Lower leg skin (tissue), 4 donors: ENCODE data around the gene CELA3B. TPM values are rescaled to one million over a fixed set of nuclear protein-coding genes. Genes with fewer than 3 reads are reported as not detected.

ENCODE experiments used
- DNase-seq, 2 donors: peaks; one replicate each; pipeline ENCODE4 v3.0.0-alpha.2; 2019; ENCODE audit warnings: low spot score in 2 of 2
- H3K4me3 ChIP-seq: fragments of 200-600 bp; sonication (generic); 2 replicates; pipeline ENCODE4 v1.5.1; 2017; ENCODE audit warnings: mild to moderate bottlenecking, low read depth; ENCODE audit not compliant: poor library complexity, severe bottlenecking
- POLR2A ChIP-seq, 2 donors: fragments of 450-650 bp; IDR thresholded peaks; one replicate each; pipeline ENCODE4 v1.6.1; 2016 to 2017; ENCODE audit warnings: antibody characterized with exemption in 2 of 2, mild to moderate bottlenecking in 1 of 2, moderate library complexity in 1 of 2
- WGBS, 2 donors: methylation state at CpG; one replicate each; pipeline ENCODE4 v1.1.5; 2018; 5-methylcytosine and 5-hydroxymethylcytosine counted together
- intact Hi-C: fragments of 100-400 bp; cut with DNase I; formaldehyde crosslinking; loops from one replicate; pipeline ENCODE4 v1.15.0; 2023; ENCODE audit warnings: low total_unique reads
- total RNA-seq, 4 donors: library from RNA; depleted of rRNA; stranded (reverse); fragments of >200 nt; gene quantifications; one replicate each; pipeline ENCODE4 v1.1.0, GENCODE V29; 2016
- TF ChIP-seq, protein P1 (sequence below), 3 donors: fragments of 450-650 bp; IDR thresholded peaks; one replicate each; pipeline ENCODE4 v1.5.1; 2016; ENCODE audit warnings: antibody characterized with exemption in 3 of 3, mild to moderate bottlenecking in 3 of 3, moderate library complexity in 2 of 3

The CELA3B gene
- total RNA-seq, 4 donors from 2014 or later, result not detected

DNA sequence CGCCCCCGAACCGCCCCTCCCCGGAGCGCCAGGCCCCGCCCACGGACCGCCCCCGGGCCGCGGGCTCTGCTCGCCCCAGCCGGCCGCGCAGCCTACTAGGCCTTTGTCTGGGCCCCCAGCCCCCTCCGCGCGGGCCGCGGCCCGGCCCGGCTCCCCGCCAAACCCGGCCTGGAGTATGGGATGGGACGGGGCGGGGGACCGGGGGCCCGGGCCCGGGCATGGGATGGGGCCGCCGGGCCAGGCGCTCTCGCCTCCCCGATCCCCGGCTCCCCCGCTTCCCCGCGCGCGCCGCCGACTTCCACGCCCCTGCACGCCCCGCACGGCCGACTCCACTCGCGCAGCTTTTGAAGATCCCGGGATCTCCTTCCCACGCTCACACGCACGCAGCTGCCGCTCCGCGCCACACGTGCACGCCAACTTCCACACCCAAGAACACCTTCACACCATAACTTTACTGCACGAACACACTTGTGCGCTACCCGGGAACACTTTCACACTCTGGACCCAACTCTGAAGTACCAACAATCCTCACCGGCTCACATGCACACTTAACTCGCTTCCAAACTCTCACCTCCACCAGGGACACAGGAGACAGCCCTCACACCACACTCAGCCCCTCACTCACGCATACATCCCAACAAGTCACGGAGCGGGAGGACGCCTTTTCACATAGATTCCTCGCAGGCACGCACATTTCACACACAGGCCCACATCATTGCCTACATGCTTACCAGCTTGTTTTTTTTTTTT is 39.3 kb upstream of the CELA3B start:
- peak; percentile 75 to 95 for DNase-seq
- WGBS, 2 donors, result 15 to 20% methylated on average over 22 to 35 of the region's 69 CpGs
- no peak for TF ChIP-seq POLR2A (IDR thresholded peaks at IDR 0.05)
- TF ChIP-seq, protein P1, sequence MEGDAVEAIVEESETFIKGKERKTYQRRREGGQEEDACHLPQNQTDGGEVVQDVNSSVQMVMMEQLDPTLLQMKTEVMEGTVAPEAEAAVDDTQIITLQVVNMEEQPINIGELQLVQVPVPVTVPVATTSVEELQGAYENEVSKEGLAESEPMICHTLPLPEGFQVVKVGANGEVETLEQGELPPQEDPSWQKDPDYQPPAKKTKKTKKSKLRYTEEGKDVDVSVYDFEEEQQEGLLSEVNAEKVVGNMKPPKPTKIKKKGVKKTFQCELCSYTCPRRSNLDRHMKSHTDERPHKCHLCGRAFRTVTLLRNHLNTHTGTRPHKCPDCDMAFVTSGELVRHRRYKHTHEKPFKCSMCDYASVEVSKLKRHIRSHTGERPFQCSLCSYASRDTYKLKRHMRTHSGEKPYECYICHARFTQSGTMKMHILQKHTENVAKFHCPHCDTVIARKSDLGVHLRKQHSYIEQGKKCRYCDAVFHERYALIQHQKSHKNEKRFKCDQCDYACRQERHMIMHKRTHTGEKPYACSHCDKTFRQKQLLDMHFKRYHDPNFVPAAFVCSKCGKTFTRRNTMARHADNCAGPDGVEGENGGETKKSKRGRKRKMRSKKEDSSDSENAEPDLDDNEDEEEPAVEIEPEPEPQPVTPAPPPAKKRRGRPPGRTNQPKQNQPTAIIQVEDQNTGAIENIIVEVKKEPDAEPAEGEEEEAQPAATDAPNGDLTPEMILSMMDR (IDR thresholded peaks at IDR 0.05), result no peak
- no peak overlapping the region for H3K4me3 ChIP-seq
- intact Hi-C loops, result no loop called here

DNA sequence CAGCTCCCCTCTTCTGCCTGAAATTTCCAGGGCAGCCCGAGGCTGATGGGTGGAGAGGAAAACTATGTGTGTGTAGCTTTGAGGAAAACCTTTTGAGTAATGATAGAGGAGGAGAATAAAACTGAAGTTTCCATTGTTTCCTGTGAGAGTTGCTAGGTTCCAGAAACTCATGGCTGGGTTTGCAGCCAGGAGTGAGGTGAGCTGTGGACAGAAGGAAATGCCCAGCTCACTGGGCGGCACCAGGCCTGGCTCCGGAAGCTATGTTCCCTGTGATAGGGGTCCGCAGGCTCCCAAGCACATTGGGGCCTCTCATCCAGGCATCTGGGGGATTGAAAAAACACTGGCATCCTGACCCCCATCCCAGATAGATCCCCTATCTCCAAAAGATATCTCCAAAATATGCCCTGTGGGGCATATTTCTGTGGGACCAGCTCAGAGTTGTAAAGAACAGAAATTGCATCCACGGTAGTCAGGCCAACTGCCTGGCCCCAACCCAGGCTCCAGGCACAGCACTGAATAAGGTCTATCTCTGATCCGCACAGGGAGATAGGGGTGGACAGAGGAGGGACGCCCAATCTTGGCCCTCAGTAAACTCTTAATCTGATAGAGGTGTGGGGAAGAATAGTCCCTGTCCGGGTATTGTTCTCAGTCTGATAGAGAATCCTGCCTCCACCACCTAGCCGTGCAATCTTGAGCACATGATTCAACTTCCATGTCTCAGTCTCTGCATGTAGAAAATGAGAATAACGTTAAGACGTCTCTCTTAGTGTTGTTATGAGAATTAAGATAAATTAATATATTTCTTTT is 37.9 kb upstream of the CELA3B start:
- H3K4me3 ChIP-seq, result no peak overlapping the region
- no peak for TF ChIP-seq POLR2A (IDR thresholded peaks at IDR 0.05)
- TF ChIP-seq, protein P1 (IDR thresholded peaks at IDR 0.05), result no peak
- WGBS, 2 donors, result 51 to 55% methylated on average over 11 of the region's 11 CpGs
- intact Hi-C loops, result no loop called here
- no peak for DNase-seq

DNA sequence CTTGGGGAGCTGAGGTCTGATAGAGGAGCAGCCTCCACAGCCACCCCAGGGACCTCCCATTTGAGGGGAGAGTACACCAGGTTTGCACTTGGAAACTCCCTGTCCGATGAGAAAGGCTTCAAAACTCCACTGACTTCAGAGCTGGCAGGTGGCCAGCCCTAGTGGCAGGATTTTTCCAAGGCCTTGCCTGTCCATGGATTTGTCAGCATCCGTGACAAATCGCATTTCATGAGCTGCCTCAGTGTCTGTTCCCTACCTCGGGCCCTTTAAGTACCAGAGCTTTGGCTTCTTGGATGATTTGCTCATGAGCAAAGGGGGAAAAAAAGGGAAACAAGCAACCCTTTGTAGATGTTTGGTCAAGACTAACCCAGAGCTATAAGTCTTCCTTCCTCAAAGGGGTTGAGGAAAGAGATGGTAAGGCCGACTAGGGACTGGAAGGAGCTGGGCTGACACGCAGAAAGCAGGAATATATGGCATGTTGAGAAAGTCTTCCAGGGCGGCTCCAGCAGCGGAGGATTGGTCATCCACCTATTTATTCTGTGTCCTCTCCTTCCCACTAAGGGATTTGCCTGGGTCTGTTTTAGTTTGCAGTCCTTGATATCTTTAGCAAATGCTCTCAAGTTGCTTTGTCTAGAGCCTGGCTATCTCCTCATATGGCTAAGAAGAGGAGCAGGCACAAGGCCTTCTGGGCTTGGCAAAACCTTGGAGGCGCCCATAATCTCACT is 37.0 kb upstream of the CELA3B start:
- peak; percentile 78 to 98 for DNase-seq
- intact Hi-C loops, result loop anchor here (5.0 kb wide), 1 partner anchor 1362 kb away; no protein-coding TSS in a partner anchor
- TF ChIP-seq, protein P1 (IDR thresholded peaks at IDR 0.05), result peak in 1 of 3 donors; percentile 43
- TF ChIP-seq POLR2A (IDR thresholded peaks at IDR 0.05), result no peak
- WGBS, 2 donors, result 37 to 39% methylated on average over 9 of the region's 9 CpGs
- H3K4me3 ChIP-seq, result no peak overlapping the region

DNA sequence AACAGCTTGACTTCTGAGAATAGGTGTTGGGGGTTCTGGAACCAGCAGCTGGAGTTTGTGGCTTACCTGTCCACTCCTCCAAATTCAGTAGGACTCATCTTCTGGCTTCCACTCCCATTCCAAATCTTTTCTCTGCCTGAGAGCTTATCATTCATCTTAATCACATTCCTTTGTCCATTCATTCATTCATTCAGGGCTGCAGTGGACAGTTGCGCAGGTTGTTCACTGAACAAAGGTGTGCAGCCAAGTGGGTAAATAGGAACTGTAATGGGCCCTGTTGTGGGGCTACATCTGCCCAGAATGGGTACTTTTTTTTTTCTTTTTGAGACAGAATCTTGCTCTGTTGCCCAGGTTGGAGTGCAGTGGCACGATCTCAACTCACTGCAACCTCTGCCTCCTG is 36.3 kb upstream of the CELA3B start:
- H3K4me3 ChIP-seq, result no peak overlapping the region
- intact Hi-C loops, result loop anchor here (5.0 kb wide), 1 partner anchor 1362 kb away; no protein-coding TSS in a partner anchor
- no peak for TF ChIP-seq POLR2A (IDR thresholded peaks at IDR 0.05)
- TF ChIP-seq, protein P1 (IDR thresholded peaks at IDR 0.05), result no peak
- no peak for DNase-seq
- WGBS, 2 donors, result 94 to 98% methylated on average over 2 of the region's 2 CpGs

GRCh38 chr1:21941370-21941769 is 35.5 kb upstream of the CELA3B start:
- no peak for DNase-seq
- intact Hi-C loops, result loop anchor here (5.0 kb wide), 1 partner anchor 1361 kb away; no protein-coding TSS in a partner anchor
- no peak overlapping the region for H3K4me3 ChIP-seq
- no peak for TF ChIP-seq POLR2A (IDR thresholded peaks at IDR 0.05)
- TF ChIP-seq, protein P1 (IDR thresholded peaks at IDR 0.05), result no peak
- 83 to 86% methylated on average over 5 of the region's 5 CpGs for WGBS, 2 donors
